ENCODE results near the gene CNTN1. TPM values are rescaled to one million over a fixed set of nuclear protein-coding genes. Genes with fewer than 3 reads are reported as not detected.

The CNTN1 gene
- total RNA-seq, 4 donors from 2014 or later: 0.15 to 0.29 (median 0.22) TPM

DNA sequence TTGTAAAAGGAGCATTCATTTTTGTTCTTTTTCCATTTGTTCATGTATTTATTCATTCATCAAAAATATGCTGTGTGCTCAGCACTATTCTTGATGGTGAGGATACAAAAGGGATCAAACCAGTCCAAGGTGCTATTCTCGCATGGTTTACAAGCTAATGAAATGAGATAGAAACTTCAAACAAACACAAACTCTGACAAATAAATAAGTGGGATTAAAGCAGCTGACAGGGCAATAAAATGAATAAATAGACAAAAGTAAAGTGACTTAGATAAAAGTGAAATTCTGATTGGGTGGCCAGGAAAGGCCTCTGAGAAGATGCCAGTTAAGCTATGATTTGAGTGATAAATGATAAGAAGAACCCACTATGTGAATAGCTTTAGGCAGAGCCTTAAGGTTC, 333.9 kb downstream of the CNTN1 start:
- in situ Hi-C loops (cut with MboI; ENCODE audit: low sequenced_read_pairs in 4 of 4): no loop called here

DNA sequence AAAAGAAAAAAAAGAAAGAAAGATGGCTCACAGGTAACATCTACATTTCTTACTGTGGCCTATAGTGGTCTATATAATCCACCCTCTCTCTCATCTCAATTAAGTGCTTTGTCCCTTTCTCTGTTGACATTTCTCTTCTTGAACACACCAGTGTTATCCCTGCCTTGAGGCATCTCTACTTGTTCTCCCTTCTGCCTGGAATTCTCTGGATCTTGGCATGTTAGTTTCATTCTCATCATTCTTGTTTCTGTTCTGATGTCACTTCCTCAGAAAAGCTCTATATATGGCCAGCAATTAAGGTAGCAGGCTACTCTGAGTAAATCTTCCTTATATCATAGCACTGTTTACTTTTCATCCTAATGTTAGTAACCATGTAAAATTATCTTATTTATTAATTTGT, 340.1 kb downstream of the CNTN1 start:
- Histone ChIP-seq H3K27ac (no peak overlapping the region), H3K36me3 (no peaks in the 10 kb centered on the region), H3K27me3 (no peaks in the 10 kb centered on the region), H3K4me3 (no peak overlapping the region), H3K4me1 (no peaks in the 10 kb centered on the region), H3K9me3 (no peaks in the 10 kb centered on the region)
- DNase-seq (no peak), ATAC-seq (no peak)
- intact Hi-C loops (cut with DNase I; ENCODE audit: low total_unique reads): no loop called here
- in situ Hi-C loops (cut with MboI; ENCODE audit: low sequenced_read_pairs in 4 of 4): no loop called here
- TF ChIP-seq POLR2A (IDR thresholded peaks at IDR 0.05): no peak
- TF ChIP-seq, protein P1, sequence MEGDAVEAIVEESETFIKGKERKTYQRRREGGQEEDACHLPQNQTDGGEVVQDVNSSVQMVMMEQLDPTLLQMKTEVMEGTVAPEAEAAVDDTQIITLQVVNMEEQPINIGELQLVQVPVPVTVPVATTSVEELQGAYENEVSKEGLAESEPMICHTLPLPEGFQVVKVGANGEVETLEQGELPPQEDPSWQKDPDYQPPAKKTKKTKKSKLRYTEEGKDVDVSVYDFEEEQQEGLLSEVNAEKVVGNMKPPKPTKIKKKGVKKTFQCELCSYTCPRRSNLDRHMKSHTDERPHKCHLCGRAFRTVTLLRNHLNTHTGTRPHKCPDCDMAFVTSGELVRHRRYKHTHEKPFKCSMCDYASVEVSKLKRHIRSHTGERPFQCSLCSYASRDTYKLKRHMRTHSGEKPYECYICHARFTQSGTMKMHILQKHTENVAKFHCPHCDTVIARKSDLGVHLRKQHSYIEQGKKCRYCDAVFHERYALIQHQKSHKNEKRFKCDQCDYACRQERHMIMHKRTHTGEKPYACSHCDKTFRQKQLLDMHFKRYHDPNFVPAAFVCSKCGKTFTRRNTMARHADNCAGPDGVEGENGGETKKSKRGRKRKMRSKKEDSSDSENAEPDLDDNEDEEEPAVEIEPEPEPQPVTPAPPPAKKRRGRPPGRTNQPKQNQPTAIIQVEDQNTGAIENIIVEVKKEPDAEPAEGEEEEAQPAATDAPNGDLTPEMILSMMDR (IDR thresholded peaks at IDR 0.05 in 4 of 5, conservative IDR thresholded peaks at IDR 0.05 in 1 of 5): no peak

More for the DNA sequence above, 333.9 kb downstream of the CNTN1 start:
- TF ChIP-seq, protein P1 (IDR thresholded peaks at IDR 0.05 in 4 of 5, conservative IDR thresholded peaks at IDR 0.05 in 1 of 5): no peak
- no peak for TF ChIP-seq POLR2A (IDR thresholded peaks at IDR 0.05)
- no peaks in the 10 kb centered on the region for H3K4me1 ChIP-seq
- DNase-seq: no peak
- intact Hi-C loops (cut with DNase I; ENCODE audit: low total_unique reads): no loop called here
- no peaks in the 10 kb centered on the region for H3K9me3 ChIP-seq
- no peaks in the 10 kb centered on the region for H3K27me3 ChIP-seq
- no peak for ATAC-seq
- H3K36me3 ChIP-seq: no peaks in the 10 kb centered on the region
- no peak overlapping the region for H3K27ac ChIP-seq
- no peak overlapping the region for H3K4me3 ChIP-seq

DNA sequence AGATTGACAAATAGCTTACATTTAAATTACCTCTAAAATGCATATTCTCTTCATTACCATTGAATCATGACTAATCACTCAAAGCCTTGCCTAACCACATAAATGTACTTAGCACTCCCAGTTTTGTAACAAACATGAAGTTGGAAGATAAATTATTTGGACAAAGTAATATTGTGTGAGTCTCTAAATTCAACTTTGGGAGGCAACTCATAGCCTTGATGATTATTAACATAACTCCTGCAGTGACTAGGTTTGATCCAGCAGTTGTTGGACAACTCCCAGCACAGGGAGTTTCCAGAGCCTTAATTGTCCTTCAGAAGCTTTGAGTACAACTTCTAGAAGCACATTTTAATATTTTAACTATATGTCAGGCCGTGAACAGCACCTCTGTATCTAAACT, 342.4 kb downstream of the CNTN1 start:
- H3K4me1 ChIP-seq: no peaks in the 10 kb centered on the region
- DNase-seq: no peak
- H3K27me3 ChIP-seq: no peaks in the 10 kb centered on the region
- in situ Hi-C loops (cut with MboI; ENCODE audit: low sequenced_read_pairs in 4 of 4) (no loop called here), intact Hi-C loops (cut with DNase I; ENCODE audit: low total_unique reads) (no loop called here)
- H3K9me3 ChIP-seq: no peaks in the 10 kb centered on the region
- TF ChIP-seq, protein P1 (IDR thresholded peaks at IDR 0.05 in 4 of 5, conservative IDR thresholded peaks at IDR 0.05 in 1 of 5): no peak
- TF ChIP-seq POLR2A (IDR thresholded peaks at IDR 0.05): no peak
- H3K36me3 ChIP-seq: no peaks in the 10 kb centered on the region
- no peak for ATAC-seq
- no peak overlapping the region for H3K4me3 ChIP-seq
- H3K27ac ChIP-seq: no peak overlapping the region

DNA sequence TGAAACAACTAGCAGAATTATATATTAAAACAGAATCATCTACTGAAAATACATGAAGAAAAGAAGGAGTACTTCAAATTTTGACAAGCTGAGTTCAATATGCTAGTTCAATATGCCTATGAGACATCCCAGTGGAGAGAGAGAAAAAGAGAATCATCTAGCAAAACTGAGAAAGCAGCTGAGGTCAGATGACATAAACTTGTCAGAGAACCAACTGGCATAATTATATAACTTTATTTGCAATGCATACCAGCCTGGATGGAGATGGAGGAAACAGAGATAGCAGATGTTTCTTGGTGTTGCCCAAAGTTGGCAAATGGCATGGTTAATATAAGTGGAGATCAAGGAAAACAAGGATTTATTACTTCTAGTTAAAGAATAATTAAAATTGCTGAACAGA, 347.2 kb downstream of the CNTN1 start:
- Histone ChIP-seq H3K9me3 (no peaks in the 10 kb centered on the region), H3K27ac (no peak overlapping the region), H3K4me1 (no peaks in the 10 kb centered on the region), H3K4me3 (no peak overlapping the region), H3K27me3 (no peaks in the 10 kb centered on the region), H3K36me3 (no peaks in the 10 kb centered on the region)
- DNase-seq (no peak), ATAC-seq (no peak)
- no peak for TF ChIP-seq POLR2A (IDR thresholded peaks at IDR 0.05)
- TF ChIP-seq, protein P1 (IDR thresholded peaks at IDR 0.05 in 4 of 5, conservative IDR thresholded peaks at IDR 0.05 in 1 of 5): no peak
- intact Hi-C loops (cut with DNase I; ENCODE audit: low total_unique reads): no loop called here
- in situ Hi-C loops (cut with MboI; ENCODE audit: low sequenced_read_pairs in 4 of 4): no loop called here

DNA sequence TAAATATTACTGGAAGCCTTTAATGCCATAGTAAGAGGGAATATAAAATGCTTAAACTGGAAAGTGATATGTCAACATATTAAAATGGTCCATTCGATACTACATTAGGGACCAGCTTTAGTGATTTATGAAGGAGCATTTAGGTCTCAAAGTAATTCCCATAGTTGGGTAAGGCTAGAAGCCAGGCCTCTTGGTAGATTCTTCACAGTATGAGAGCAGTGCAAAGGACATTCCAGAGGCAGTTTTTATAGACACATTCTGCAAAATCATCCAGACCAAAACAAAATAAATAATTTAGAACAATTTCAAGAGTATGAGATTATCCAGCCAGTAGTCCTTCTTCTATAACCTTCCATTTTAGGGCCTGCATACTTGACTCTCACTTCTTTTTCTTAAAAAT, 353.3 kb downstream of the CNTN1 start:
- no peaks in the 10 kb centered on the region for H3K36me3 ChIP-seq
- TF ChIP-seq POLR2A (IDR thresholded peaks at IDR 0.05): no peak
- TF ChIP-seq, protein P1 (IDR thresholded peaks at IDR 0.05 in 4 of 5, conservative IDR thresholded peaks at IDR 0.05 in 1 of 5): no peak

More for the DNA sequence above, 353.3 kb downstream of the CNTN1 start:
- no peak for DNase-seq
- H3K27me3 ChIP-seq: no peaks in the 10 kb centered on the region
- no peak overlapping the region for H3K4me3 ChIP-seq
- no peak for ATAC-seq
- no peaks in the 10 kb centered on the region for H3K9me3 ChIP-seq
- H3K27ac ChIP-seq: no peak overlapping the region
- H3K4me1 ChIP-seq: no peaks in the 10 kb centered on the region
- intact Hi-C loops (cut with DNase I; ENCODE audit: low total_unique reads) (no loop called here), in situ Hi-C loops (cut with MboI; ENCODE audit: low sequenced_read_pairs in 4 of 4) (no loop called here)

All from gastrocnemius medialis (tissue), 4 donors.